ENCODE results near the gene AK4.
"Not testable (repeated sequence)": the region's sequence is repeated elsewhere in the genome, so short reads cannot be mapped to it uniquely, and the experiment has no call there.

The AK4 gene

DNA sequence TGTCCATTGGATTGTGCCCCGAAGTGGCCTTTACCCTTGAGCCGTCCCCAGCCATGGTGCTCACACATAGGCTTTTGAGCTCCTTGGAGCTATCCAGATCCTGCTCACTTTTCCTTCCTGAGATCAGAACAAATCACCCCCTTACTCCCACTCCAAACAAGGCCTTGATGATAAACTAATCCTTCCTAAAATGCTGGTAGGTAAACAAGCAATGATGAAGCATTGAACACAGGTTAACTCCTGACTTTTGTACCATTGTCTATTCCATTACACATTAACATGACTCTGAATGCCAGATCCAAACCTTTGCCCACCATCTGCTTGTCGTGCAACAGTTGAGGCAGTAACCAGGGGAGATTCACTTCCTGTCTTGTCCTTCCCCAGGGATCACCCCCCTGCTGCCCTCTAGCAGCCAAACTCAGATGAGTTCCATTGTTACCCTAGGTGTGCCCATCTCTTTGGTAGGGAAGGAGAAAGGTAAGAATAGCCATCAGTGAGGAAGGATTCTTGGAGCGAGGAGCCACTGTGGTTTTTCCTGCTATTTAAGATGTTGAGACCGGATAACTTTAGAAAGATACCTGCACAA is 81.8 kb downstream of the AK4 start:
- TF ChIP-seq, protein P1, sequence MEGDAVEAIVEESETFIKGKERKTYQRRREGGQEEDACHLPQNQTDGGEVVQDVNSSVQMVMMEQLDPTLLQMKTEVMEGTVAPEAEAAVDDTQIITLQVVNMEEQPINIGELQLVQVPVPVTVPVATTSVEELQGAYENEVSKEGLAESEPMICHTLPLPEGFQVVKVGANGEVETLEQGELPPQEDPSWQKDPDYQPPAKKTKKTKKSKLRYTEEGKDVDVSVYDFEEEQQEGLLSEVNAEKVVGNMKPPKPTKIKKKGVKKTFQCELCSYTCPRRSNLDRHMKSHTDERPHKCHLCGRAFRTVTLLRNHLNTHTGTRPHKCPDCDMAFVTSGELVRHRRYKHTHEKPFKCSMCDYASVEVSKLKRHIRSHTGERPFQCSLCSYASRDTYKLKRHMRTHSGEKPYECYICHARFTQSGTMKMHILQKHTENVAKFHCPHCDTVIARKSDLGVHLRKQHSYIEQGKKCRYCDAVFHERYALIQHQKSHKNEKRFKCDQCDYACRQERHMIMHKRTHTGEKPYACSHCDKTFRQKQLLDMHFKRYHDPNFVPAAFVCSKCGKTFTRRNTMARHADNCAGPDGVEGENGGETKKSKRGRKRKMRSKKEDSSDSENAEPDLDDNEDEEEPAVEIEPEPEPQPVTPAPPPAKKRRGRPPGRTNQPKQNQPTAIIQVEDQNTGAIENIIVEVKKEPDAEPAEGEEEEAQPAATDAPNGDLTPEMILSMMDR (conservative IDR thresholded peaks at IDR 0.05; ENCODE audit: low read depth, low read length), result no peak
- no peak for DNase-seq (ENCODE audit: low read depth)
- no peak overlapping the region for H3K4me3 ChIP-seq (ENCODE audit: low read depth, low read length)

DNA sequence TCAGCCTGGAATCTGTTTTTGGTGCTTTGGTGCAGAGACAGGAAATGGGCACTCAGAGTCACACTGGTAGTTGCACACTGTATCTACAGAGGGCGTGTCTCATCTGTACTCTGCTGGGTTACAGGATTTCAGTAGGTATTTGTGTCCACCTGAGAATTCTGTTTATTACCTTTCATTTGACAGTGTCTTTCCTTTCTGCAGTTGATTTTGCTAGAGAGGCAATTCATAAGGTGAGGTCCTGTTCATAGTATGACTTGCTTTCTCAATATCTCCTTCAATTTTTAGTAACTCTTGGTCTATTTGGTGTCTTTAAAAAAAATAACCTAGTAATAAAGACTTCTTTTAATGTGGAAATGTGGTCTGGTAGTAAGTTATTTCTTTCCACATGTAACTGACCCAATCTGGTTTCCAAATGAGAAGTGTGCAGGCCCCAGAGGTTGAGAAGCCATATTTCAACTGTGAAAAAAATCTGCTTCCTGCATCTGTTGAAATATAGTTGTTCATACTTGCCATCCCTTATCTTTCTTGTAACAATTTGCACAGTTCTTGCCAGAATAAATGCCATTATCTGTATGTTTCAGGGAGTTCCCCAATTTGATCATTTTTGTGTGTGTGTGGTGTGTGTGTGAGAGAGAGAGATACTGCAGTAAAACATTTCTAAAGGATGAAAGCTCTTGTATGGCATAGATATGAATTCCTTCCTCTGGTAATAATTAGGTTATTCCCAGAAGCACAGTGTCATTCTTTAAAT is 82.9 kb downstream of the AK4 start:
- TF ChIP-seq, protein P1 (conservative IDR thresholded peaks at IDR 0.05; ENCODE audit: low read depth, low read length), result no peak
- no peak for DNase-seq (ENCODE audit: low read depth)
- no peak overlapping the region for H3K4me3 ChIP-seq (ENCODE audit: low read depth, low read length)

DNA sequence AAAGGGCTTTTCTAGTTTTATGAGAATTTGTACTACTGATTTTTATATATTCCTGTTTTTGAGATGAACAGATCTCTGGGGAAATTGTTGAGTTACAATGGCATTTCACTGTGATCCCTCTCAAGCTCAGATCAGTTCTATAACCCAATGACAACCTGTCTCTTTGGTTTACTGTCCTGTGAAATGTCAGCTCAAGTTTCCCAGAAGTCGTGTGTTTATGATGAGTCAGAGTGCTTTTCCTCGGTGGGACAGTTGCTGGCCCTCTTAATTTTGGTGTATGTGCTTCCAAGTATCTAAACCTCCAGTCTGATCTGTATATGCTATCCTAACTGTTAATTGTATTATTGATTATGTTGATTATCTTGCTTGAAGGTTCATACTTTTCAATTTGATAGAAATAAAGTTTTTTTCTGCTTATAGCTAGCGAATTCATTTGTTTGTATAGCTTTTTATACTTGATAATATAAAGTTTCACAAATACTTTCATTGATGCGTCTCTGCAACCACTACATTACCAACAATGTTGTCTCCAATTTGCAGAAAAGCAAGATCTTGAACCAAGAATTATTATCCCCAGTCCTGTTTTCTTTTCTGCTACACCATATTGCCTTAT is 83.8 kb downstream of the AK4 start:
- no peak for DNase-seq (ENCODE audit: low read depth)
- TF ChIP-seq, protein P1 (conservative IDR thresholded peaks at IDR 0.05; ENCODE audit: low read depth, low read length), result no peak
- H3K4me3 ChIP-seq (ENCODE audit: low read depth, low read length), result no peak overlapping the region

DNA sequence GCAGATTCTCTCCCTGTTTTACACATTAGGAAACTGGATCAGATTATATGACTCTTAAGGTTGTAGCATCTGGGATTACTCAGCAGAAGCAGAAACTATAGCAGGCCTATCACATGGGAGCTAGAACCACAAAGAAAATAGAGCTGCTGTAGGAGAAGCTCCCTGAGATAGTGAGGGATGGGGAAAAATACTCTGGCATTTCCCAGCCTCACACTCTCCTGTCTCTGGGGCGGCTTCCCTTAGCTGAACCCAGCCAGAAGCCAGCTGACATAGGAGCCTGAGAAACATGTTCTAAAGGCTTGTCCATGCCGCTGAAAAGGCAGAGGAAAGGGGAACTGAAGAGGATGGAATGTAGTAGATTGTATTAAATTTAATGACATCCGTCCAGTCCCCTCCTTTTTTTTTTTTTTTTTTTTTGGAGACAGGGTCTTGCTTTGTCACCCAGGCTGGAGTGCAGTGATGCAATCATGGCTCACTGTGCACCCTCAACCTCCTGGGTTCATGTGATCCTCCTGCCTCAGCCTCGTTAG is 84.5 kb downstream of the AK4 start:
- no peak for DNase-seq (ENCODE audit: low read depth)
- no peak overlapping the region for H3K4me3 ChIP-seq (ENCODE audit: low read depth, low read length)
- TF ChIP-seq, protein P1 (conservative IDR thresholded peaks at IDR 0.05; ENCODE audit: low read depth, low read length), result no peak

DNA sequence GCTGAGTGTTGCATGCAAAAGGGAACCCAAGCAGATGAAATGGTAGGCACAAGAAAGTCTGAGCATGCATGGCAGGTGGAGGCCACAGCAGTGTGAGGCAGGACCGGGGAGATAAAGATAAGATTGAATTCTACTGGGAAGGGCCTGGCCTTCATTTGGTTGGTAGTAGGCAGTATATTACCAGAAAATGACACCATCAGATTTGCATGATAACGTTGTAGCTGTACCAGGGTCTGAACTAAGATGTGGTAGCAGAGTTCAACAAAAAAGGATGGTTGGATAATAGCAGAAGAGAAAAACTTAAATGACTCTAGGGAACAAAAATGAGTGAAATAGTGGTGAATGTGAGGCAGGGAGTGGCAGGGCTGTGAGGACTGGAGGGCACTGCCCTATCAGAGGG is 85.8 kb downstream of the AK4 start:
- no peak for DNase-seq (ENCODE audit: low read depth)
- TF ChIP-seq, protein P1 (conservative IDR thresholded peaks at IDR 0.05; ENCODE audit: low read depth, low read length), result no peak
- no peak overlapping the region for H3K4me3 ChIP-seq (ENCODE audit: low read depth, low read length)

DNA sequence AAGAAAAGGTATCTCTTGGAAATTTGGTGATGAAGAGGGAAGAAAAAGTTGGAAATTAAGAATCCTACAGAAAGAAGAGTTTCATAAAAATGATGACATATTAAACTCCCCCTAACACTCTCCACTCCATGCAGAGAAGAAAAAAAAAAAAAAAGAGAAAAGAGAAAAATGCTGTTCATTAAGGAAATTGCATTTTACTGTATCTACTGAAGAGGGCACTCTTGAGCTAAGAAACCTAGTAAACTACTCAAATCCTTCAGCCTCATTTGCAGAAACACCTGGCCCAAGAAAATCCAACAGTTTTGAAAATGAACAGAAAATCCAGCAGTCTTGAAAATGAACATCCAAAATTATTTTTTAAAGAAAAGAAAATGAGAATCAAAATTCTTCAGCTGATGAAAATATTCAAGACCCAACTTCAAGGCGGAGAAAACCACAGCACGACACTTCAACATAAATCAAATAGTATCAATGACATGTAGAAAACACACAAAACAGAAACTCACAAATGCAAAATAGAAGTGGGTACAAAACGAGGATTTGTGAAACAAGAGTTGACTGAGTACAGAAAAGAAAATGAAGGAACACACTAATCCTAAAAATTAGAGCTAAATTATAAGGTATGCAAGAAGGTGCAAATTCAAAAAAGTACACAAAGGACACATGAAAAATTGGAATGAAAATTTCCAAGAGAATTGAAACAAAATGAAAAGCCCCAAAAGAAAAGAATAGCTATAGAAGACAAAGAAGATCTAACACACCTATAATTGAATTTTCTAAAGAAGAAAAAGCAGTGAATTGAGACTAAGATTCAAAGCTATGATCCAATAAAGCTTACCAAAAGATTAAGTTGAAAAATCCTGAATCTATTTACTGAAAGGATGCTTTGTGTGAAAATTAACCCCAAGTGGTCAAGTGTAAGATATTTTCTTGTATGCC is 88.1 kb downstream of the AK4 start:
- TF ChIP-seq, protein P1 (conservative IDR thresholded peaks at IDR 0.05; ENCODE audit: low read depth, low read length), result peak; percentile 59
- no peak overlapping the region for H3K4me3 ChIP-seq (ENCODE audit: low read depth, low read length)
- peak; percentile 69 for DNase-seq (ENCODE audit: low read depth)

DNA sequence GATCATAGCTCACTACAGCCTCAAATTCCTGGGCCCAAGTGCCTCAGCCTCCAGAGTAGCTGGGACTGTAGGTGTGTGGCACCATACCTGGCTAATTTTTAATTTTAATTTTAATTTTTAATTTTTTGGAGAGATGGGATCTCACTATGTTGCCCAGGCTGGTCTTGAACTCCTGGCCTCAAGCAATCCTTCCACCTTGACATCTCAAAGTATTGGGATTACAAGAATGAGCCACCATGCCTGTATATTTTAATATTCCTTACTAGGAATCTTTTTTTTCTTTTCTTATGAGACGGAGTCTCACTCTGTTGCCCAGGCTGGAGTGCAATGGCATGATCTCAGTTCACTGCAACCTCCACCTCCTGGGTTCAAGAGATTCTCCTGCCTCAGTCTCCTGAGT is 89.1 kb downstream of the AK4 start:
- not testable (repeated sequence) for H3K4me3 ChIP-seq (ENCODE audit: low read depth, low read length); DNase-seq (ENCODE audit: low read depth)

Data from choroid plexus epithelial cell (primary cell).